HepG2 (cell line): ENCODE results near the gene FLT3LG. TPM values are rescaled to one million over a fixed set of nuclear protein-coding genes. Genes with fewer than 3 reads are reported as not detected.

Experiments
- ATF1 ChIP-seq: IDR thresholded peaks from 2 replicates; pipeline ENCODE4 v1.6.1; 2016; ENCODE audit warnings: mild to moderate bottlenecking, control low read depth
- EED ChIP-seq: sonication (generic); formaldehyde crosslinking; IDR thresholded peaks from 2 replicates; pipeline ENCODE4 v1.5.0; 2020; ENCODE audit warnings: mild to moderate bottlenecking, missing genetic modification reagents
- FOXJ3 ChIP-seq: sonication (generic); formaldehyde crosslinking; IDR thresholded peaks from 2 replicates; pipeline ENCODE4 v1.4.0; 2020; ENCODE audit warnings: missing genetic modification reagents, mild to moderate bottlenecking, borderline replicate concordance
- FOXO1 ChIP-seq: sonication (generic); formaldehyde crosslinking; IDR thresholded peaks from 2 replicates; pipeline ENCODE4 v1.4.0; 2020; ENCODE audit warnings: missing genetic modification reagents
- HBP1 ChIP-seq: IDR thresholded peaks from 2 replicates; pipeline ENCODE4 v1.6.1; 2016; ENCODE audit warnings: low read depth, control low read depth
- IRF9 ChIP-seq: sonication (generic); formaldehyde crosslinking; IDR thresholded peaks from 2 replicates; pipeline ENCODE4 v1.8.0; 2022; ENCODE audit warnings: missing genetic modification reagents, mild to moderate bottlenecking, borderline replicate concordance
- PAF1 ChIP-seq: IDR thresholded peaks from 2 replicates; pipeline ENCODE4 v1.6.1; 2016; ENCODE audit warnings: missing genetic modification reagents, missing compliant biosample characterization
- RNF219 ChIP-seq: sonication (generic); formaldehyde crosslinking; IDR thresholded peaks from 2 replicates; pipeline ENCODE4 v1.5.0; 2020; ENCODE audit warnings: mild to moderate bottlenecking, missing genetic modification reagents
- TRIM22 ChIP-seq: fragments of 450-650 bp; IDR thresholded peaks from 2 replicates; pipeline ENCODE4 v1.6.1; 2017
- U2AF2 ChIP-seq: fragments of 200-400 bp; formaldehyde crosslinking; IDR thresholded peaks from 2 replicates; pipeline ENCODE4 v1.6.1; 2017; ENCODE audit warnings: low read depth, mild to moderate bottlenecking, low read length
- ZBTB10 ChIP-seq: sonication (generic); formaldehyde crosslinking; IDR thresholded peaks from 2 replicates; pipeline ENCODE4 v1.4.0; 2020; ENCODE audit warnings: missing genetic modification reagents, borderline replicate concordance
- ZBTB2 ChIP-seq: sonication (generic); formaldehyde crosslinking; IDR thresholded peaks from 2 replicates; pipeline ENCODE4 v1.8.0; 2022; ENCODE audit warnings: low read depth, missing genetic modification reagents
- ZBTB42 ChIP-seq: sonication (generic); formaldehyde crosslinking; IDR thresholded peaks from 2 replicates; pipeline ENCODE4 v1.5.0; 2020; ENCODE audit warnings: mild to moderate bottlenecking, missing genetic modification reagents
- ZNF121 ChIP-seq: sonication (generic); formaldehyde crosslinking; IDR thresholded peaks from 2 replicates; pipeline ENCODE4 v1.5.0; 2020; ENCODE audit warnings: mild to moderate bottlenecking, missing genetic modification reagents
- ZNF24 ChIP-seq: fragments of 450-650 bp; IDR thresholded peaks from 2 replicates; pipeline ENCODE4 v1.6.1; 2017; ENCODE audit warnings: antibody characterized with exemption, mild to moderate bottlenecking
- ZNF607 ChIP-seq: sonication (generic); formaldehyde crosslinking; IDR thresholded peaks from 2 replicates; pipeline ENCODE4 v1.5.1; 2020; ENCODE audit warnings: missing genetic modification reagents, mild to moderate bottlenecking, borderline replicate concordance
- ZNF678 ChIP-seq: sonication (generic); formaldehyde crosslinking; IDR thresholded peaks from 2 replicates; pipeline ENCODE4 v1.4.0; 2020; ENCODE audit warnings: mild to moderate bottlenecking, missing genetic modification reagents
- polyA plus RNA-seq, 8 experiments: library from polyadenylated mRNA; depleted of rRNA in 3 of 8; stranded (reverse) in 7 of 8; unstranded in 1 of 8; fragments of >200 nt; fragmentation: Illumina TruSeq in 4 of 8; extraction: Trizol in 4 of 8; gene quantifications; 2 replicates each; pipeline versions ENCODE4 v1.2.1 to v1.2.3, GENCODE V29; 2011 to 2016; ENCODE audit warnings: low read depth in 4 of 8, missing spikeins in 1 of 8, mixed read lengths in 1 of 8; ENCODE audit not compliant: insufficient read depth in 1 of 8
- total RNA-seq, 5 experiments: library from RNA; depleted of rRNA; stranded (reverse); fragments of >200 nt; fragmentation: Illumina TruSeq; extraction: Trizol; gene quantifications; 2 replicates each; pipeline ENCODE4 v1.2.3, GENCODE V29; 2016; ENCODE audit warnings: low read depth in 1 of 5

Gene FLT3LG
- total and polyA plus RNA-seq, 2 of the 13 experiments (the other 11 are each of a cell fraction or from before 2014, with no cell fraction given) = 1.5 to 2.6 TPM

- TF ChIP-seq TRIM22 (no peak), ZNF607 (CRISPR knock-in tag) (peak; percentile 65), FOXJ3 (CRISPR knock-in tag) (peak; percentile 45; the same call in 1 of the 2 replicates), RNF219 (0 out of 2 replicates have a peak, but pooled peaks have one; percentile 34), IRF9 (CRISPR knock-in tag) (peak; percentile 95), ZBTB2 (CRISPR knock-in tag) (0 out of 2 replicates have a peak, but pooled peaks have one; percentile 66), PAF1 (CRISPR knock-in tag) (peak; percentile 82; the same call in 1 of the 2 replicates), FOXO1 (CRISPR knock-in tag) (no peak), ZBTB10 (CRISPR knock-in tag) (peak; percentile 75; the same call in 1 of the 2 replicates), ZNF678 (CRISPR knock-in tag) (no peak), ATF1 (CRISPR knock-in tag) (peak; percentile 96), ZNF121 (CRISPR knock-in tag) (no peak), ZBTB42 (CRISPR knock-in tag) (peak; percentile 79; the same call in 1 of the 2 replicates), U2AF2 (peak; percentile 50; the same call in 1 of the 2 replicates), HBP1 (CRISPR knock-in tag) (peak; percentile 84; the same call in 1 of the 2 replicates), ZNF24 (peak; percentile 60; the same call in 1 of the 2 replicates), EED (CRISPR knock-in tag) (0 out of 2 replicates have a peak, but pooled peaks have one; percentile 25)
Observed at GRCh38 chr19:49487277-49488045, 13.4 kb downstream of the FLT3LG start, which contains the start of gene RPL13A (continued).
